Body of pancreas (tissue), 4 donors: ENCODE results near the gene S100A11. TPM values are rescaled to one million over a fixed set of nuclear protein-coding genes. Genes with fewer than 3 reads are reported as not detected.

Experiments
- ATAC-seq: fragments of 150-250 bp; one replicate; pipeline ENCODE4 v1.9.1; 2016
- DNase-seq, 4 donors: peaks; one replicate each; pipeline ENCODE4 v3.0.0-alpha.2; 2019
- H3K27ac ChIP-seq, 4 donors: fragments of 200-600 bp; sonication (generic); 1 replicate in 3 of 4; 2 replicates in 1 of 4; pipeline versions ENCODE4 v1.5.1 to v1.6.1; 2016 to 2019; ENCODE audit warnings: mild to moderate bottlenecking in 1 of 4, mixed read lengths in 1 of 4, moderate library complexity in 1 of 4
- H3K27me3 ChIP-seq, 2 donors: fragments of 200-600 bp; sonication (generic); one replicate each; pipeline ENCODE4 v1.6.0; 2016; ENCODE audit warnings: mild to moderate bottlenecking in 1 of 2
- H3K36me3 ChIP-seq, 2 donors: fragments of 200-600 bp; sonication (generic); replicated peaks in 1 of 2; 2 replicates each; pipeline ENCODE4 v1.5.1; 2016; ENCODE audit warnings: low read depth in 2 of 2; ENCODE audit not compliant: insufficient read depth in 1 of 2
- H3K4me1 ChIP-seq: fragments of 200-600 bp; sonication (generic); one replicate; pipeline ENCODE4 v1.6.0; 2016
- H3K4me3 ChIP-seq, 2 donors: fragments of 200-600 bp; sonication (generic); 1 replicate in 1 of 2; 2 replicates in 1 of 2; pipeline ENCODE4 v1.5.1; 2016 to 2019
- H3K9me3 ChIP-seq, 3 donors: fragments of 200-600 bp; sonication (generic); 1 replicate in 2 of 3; 2 replicates in 1 of 3; pipeline ENCODE4 v1.5.1; 2016
- CTCF ChIP-seq, 7 experiments: fragments of 450-650 bp in 4 of 7; fragments of 200-600 bp in 3 of 7; sonication (generic) in 3 of 7; IDR thresholded peaks; one replicate each; pipeline ENCODE4 v1.5.1; 2016 to 2019; ENCODE audit warnings: antibody characterized with exemption in 7 of 7
- POLR2A ChIP-seq, 3 donors: fragments of 450-650 bp; IDR thresholded peaks; one replicate each; pipeline ENCODE4 v1.6.1; 2016; ENCODE audit warnings: antibody characterized with exemption in 3 of 3, mild to moderate bottlenecking in 2 of 3
- WGBS, 2 donors: methylation state at CpG; one replicate each; pipeline ENCODE4 v1.1.5; 2017; 5-methylcytosine and 5-hydroxymethylcytosine counted together
- intact Hi-C: fragments of 100-400 bp; cut with DNase I; formaldehyde crosslinking; loops from one replicate; pipeline ENCODE4 v1.15.1; 2023
- small RNA-seq: library from RNA; depleted of rRNA; stranded (forward); fragments of <200 nt; gene quantifications from one replicate; pipeline ENCODE3, GENCODE V24; 2016
- total RNA-seq, 2 donors: library from RNA; depleted of rRNA; stranded (reverse); fragments of >200 nt; gene quantifications; one replicate each; pipeline ENCODE4 v1.1.0, GENCODE V29; 2016

The S100A11 gene
- total RNA-seq, 2 donors from 2014 or later, result 76.1 to 101 TPM

- Histone ChIP-seq H3K9me3 (no peaks in the 10 kb centered on the region), H3K36me3 (peaks cover 0 to 4% of the 10 kb centered on the region in 2 donors), H3K27me3 (no peaks in the 10 kb centered on the region), H3K4me3 (no peak overlapping the region), H3K27ac (no peak overlapping the region), H3K4me1 (peaks cover 28% of the 10 kb centered on the region)
- intact Hi-C loops, result no loop called here
- TF ChIP-seq POLR2A (IDR thresholded peaks at IDR 0.05) (no peak), CTCF (IDR thresholded peaks at IDR 0.05) (no peak)
- WGBS, 2 donors, result 66 to 79% methylated on average over 2 of the region's 2 CpGs
- ATAC-seq (no peak), DNase-seq (no peak)
Measured at GRCh38 chr1:151985270-151985669, 51.5 kb downstream of the S100A11 start.

- Histone ChIP-seq H3K27ac (no peak overlapping the region), H3K4me1 (peaks cover 23% of the 10 kb centered on the region), H3K4me3 (no peak overlapping the region), H3K9me3 (no peaks in the 10 kb centered on the region), H3K36me3 (peaks cover 0 to 4% of the 10 kb centered on the region in 2 donors), H3K27me3 (no peaks in the 10 kb centered on the region)
- intact Hi-C loops, result no loop called here
- 65 to 66% methylated on average over 1 of the region's 1 CpG for WGBS, 2 donors
- TF ChIP-seq CTCF (IDR thresholded peaks at IDR 0.05), result no peak
- ATAC-seq (no peak), DNase-seq (no peak)
Measured at GRCh38 chr1:151984313-151984956, 52.4 kb downstream of the S100A11 start.

Small RNA genes lying within 50 kb of the gene (small RNA-seq; reads per million reads assigned to genes)
- not detected for gene SPTLC1P4

Other genes starting within 250 kb of the S100A11 start
- 1 to 10 TPM; 2.6 to 4.0 TPM for gene TDRKH, start 246.5 kb downstream of the S100A11 start, total RNA-seq
- 1 to 10 TPM in 1 of 2 donors, under 1 TPM in 1; 0.66 to 1.6 TPM for gene LINGO4, start 231.6 kb downstream of the S100A11 start, total RNA-seq
- gene RORC, start 205.2 kb downstream of the S100A11 start, total RNA-seq, result 10 to 100 TPM; 32.3 to 51.4 TPM
- 1 to 10 TPM in 1 of 2 donors, under 1 TPM in 1; 0.26 to 2.6 TPM for gene C2CD4D, start 197.2 kb downstream of the S100A11 start, total RNA-seq
- not detected for gene THEM5, start 183.3 kb downstream of the S100A11 start, total RNA-seq
- 10 to 100 TPM; 11.9 to 30.3 TPM for gene THEM4, start 127.5 kb downstream of the S100A11 start, total RNA-seq
- 100 to 1,000 TPM in 1 of 2 donors, 10 to 100 TPM in 1; 40.7 to 105 TPM for gene S100A10, start 43.1 kb downstream of the S100A11 start, total RNA-seq
- not detected for gene TCHHL1, start 52.1 kb upstream of the S100A11 start, total RNA-seq
- under 1 TPM in 1 of 2 donors, not detected in 1; under 0.01 TPM for gene TCHH, start 78.4 kb upstream of the S100A11 start, total RNA-seq
- gene RPTN, start 122.2 kb upstream of the S100A11 start, total RNA-seq, result not detected
- not detected for gene HRNR, start 187.2 kb upstream of the S100A11 start, total RNA-seq